Measurements from ENCODE around the gene UBE2U.

DNA sequence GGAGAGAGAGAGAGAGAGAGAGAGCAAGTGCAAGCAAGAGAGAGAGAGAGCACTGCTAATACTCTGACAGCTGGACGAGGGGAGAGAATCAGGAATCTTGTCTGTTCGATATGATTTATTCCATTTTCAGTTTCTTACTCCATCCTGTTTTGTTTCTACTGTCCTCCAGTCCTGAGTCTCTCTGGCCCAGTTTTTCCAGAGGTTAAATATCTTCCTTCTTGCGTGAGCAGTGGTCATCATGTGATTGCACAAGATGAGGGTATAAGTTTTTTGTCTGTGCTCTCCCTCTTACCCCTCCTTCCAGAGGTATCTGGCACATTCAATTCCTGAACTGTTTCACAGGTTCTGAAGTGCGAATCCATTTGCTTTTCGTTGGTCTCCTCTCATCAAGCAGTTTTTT is 16.8 kb downstream of the UBE2U start:
- no peak for TF ChIP-seq POLR2AphosphoS5 (IDR thresholded peaks at IDR 0.05)
- TF ChIP-seq, protein P1, sequence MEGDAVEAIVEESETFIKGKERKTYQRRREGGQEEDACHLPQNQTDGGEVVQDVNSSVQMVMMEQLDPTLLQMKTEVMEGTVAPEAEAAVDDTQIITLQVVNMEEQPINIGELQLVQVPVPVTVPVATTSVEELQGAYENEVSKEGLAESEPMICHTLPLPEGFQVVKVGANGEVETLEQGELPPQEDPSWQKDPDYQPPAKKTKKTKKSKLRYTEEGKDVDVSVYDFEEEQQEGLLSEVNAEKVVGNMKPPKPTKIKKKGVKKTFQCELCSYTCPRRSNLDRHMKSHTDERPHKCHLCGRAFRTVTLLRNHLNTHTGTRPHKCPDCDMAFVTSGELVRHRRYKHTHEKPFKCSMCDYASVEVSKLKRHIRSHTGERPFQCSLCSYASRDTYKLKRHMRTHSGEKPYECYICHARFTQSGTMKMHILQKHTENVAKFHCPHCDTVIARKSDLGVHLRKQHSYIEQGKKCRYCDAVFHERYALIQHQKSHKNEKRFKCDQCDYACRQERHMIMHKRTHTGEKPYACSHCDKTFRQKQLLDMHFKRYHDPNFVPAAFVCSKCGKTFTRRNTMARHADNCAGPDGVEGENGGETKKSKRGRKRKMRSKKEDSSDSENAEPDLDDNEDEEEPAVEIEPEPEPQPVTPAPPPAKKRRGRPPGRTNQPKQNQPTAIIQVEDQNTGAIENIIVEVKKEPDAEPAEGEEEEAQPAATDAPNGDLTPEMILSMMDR (IDR thresholded peaks at IDR 0.05), result no peak
- TF ChIP-seq POLR2A (IDR thresholded peaks at IDR 0.05), result no peak
- TF ChIP-seq EP300 (IDR thresholded peaks at IDR 0.05), result no peak

Measured in gastroesophageal sphincter (tissue), 3 donors.